DND-41 (cell line): ENCODE data around the gene WNT2.

Source experiments
- ATAC-seq: fragments of 200-7000 bp; cut with Tn5 transposase; 3 replicates; pipeline ENCODE4 v1.9.1; 2021; ENCODE audit warnings: low read depth; ENCODE audit not compliant: insufficient read depth
- DNase-seq: peaks from one replicate; pipeline ENCODE4 v3.0.0-alpha.2; 2020
- H2AFZ ChIP-seq: 2 replicates; pipeline ENCODE4 v1.6.0; 2012; ENCODE audit warnings: low read depth, low read length
- H3K27ac ChIP-seq: 2 replicates; pipeline ENCODE4 v1.5.1; 2012; ENCODE audit warnings: low read length, inconsistent platforms
- H3K27me3 ChIP-seq: fragments of 200-600 bp; sonication (generic); 2 replicates; pipeline ENCODE4 v1.6.0; 2012; ENCODE audit warnings: low read length, mild to moderate bottlenecking, inconsistent platforms; ENCODE audit not compliant: insufficient read depth, poor library complexity
- H3K36me3 ChIP-seq: 2 replicates; pipeline ENCODE4 v1.5.1; 2012; ENCODE audit warnings: low read length, inconsistent platforms; ENCODE audit not compliant: insufficient read depth
- H3K4me1 ChIP-seq: 2 replicates; pipeline ENCODE4 v1.5.1; 2012; ENCODE audit warnings: mild to moderate bottlenecking, low read length; ENCODE audit not compliant: insufficient read depth
- H3K4me2 ChIP-seq: 2 replicates; pipeline ENCODE4 v1.6.0; 2012; ENCODE audit warnings: mild to moderate bottlenecking, moderate library complexity, low read length, inconsistent platforms; ENCODE audit not compliant: insufficient read depth
- H3K4me3 ChIP-seq, 2 experiments: fragments of 200-600 bp in 1 of 2; shearing (Covaris generic) in 1 of 2; 2 replicates each; pipeline ENCODE4 v1.5.1; 2012 to 2016; ENCODE audit warnings: inconsistent platforms in 2 of 2, low read length in 2 of 2, mild to moderate bottlenecking in 2 of 2, low read depth in 1 of 2, moderate library complexity in 1 of 2
- H3K79me2 ChIP-seq: 2 replicates; pipeline ENCODE4 v1.6.0; 2012; ENCODE audit warnings: low read length, inconsistent platforms; ENCODE audit not compliant: insufficient read depth
- H3K9ac ChIP-seq: 2 replicates; pipeline ENCODE4 v1.6.0; 2012; ENCODE audit warnings: low read depth, mild to moderate bottlenecking, inconsistent platforms, low read length, moderate library complexity
- H3K9me3 ChIP-seq: 2 replicates; pipeline ENCODE4 v1.5.1; 2012; ENCODE audit warnings: low read length, moderate library complexity, mild to moderate bottlenecking, inconsistent platforms; ENCODE audit not compliant: insufficient read depth, severe bottlenecking
- H4K20me1 ChIP-seq: 2 replicates; pipeline ENCODE4 v1.6.0; 2012; ENCODE audit warnings: low read length; ENCODE audit not compliant: insufficient read depth
- CTCF ChIP-seq: IDR thresholded peaks from 2 replicates; pipeline ENCODE4 v1.5.1; 2012; ENCODE audit warnings: borderline replicate concordance, low read length, moderate library complexity, mild to moderate bottlenecking; ENCODE audit not compliant: poor library complexity, severe bottlenecking; ENCODE audit errors: extremely low read depth
- EZH2 ChIP-seq: IDR thresholded peaks from 3 replicates; pipeline ENCODE4 v1.6.1; 2012; ENCODE audit warnings: borderline replicate concordance, low read depth, mild to moderate bottlenecking, moderate library complexity, low read length, inconsistent platforms; ENCODE audit not compliant: severe bottlenecking

The WNT2 gene

GRCh38 chr7:117225536-117225935, 97.3 kb downstream of the WNT2 start:
- H3K9me3 ChIP-seq = no peaks in the 10 kb centered on the region
- H3K36me3 ChIP-seq = no peaks in the 10 kb centered on the region
- no peak overlapping the region for H2AFZ ChIP-seq
- no peak for TF ChIP-seq CTCF
- TF ChIP-seq EZH2 = no peak
- H3K9ac ChIP-seq = no peak overlapping the region
- DNase-seq (no peak), ATAC-seq (no peak)
- H4K20me1 ChIP-seq = no peaks in the 10 kb centered on the region
- no peak overlapping the region for H3K27ac ChIP-seq
- H3K79me2 ChIP-seq = no peaks in the 10 kb centered on the region
- H3K27me3 ChIP-seq = peaks cover 20% of the 10 kb centered on the region
- no peak overlapping the region for H3K4me2 ChIP-seq
- H3K4me1 ChIP-seq = peaks cover 20% of the 10 kb centered on the region
- H3K4me3 ChIP-seq = no peak overlapping the region
